Heart left ventricle (tissue), 13 donors: ENCODE data around the gene PRR22.

ENCODE experiments used
- CTCF ChIP-seq, 12 donors: fragments of 200-600 bp; sonication (generic) in 4 of 12; IDR thresholded peaks; one replicate each; pipeline versions ENCODE4 v1.5.0 to v1.8.0; 2018 to 2022; ENCODE audit warnings: antibody characterized with exemption in 12 of 12, mild to moderate bottlenecking in 5 of 12
- POLR2A ChIP-seq, 2 donors: fragments of 450-650 bp; IDR thresholded peaks; one replicate each; pipeline ENCODE4 v1.6.1; 2017; ENCODE audit warnings: antibody characterized with exemption in 2 of 2, mild to moderate bottlenecking in 2 of 2, moderate library complexity in 2 of 2
- donor health status: ischemic (EF 13 %, LVEDD 7.1; RV severe dilation, severe dysfunction).
- donor health status: DM: no; HTN: yes; CAD: no.
- donor health status: DM: no; HTN: no; CAD: no.
- donor health status: ischemic (EF 25% LVEDD 6.9; RV normal size, moderate dysfunction).
- donor health status: ischemic (EF 25% LVEDD 5.7; RV mildly dilated, moderate dysfunction).
- donor health status: ischemic (EF 35%, LVEDD 5.7; RV mildly dilated, moderate dysfunction).
- donor health status: nonischemic (EF 11% LVEDD 7.7; RV severe dilation, severe dysfunction).
- donor health status: DM: yes; HTN: yes; CAD: no.
- donor health status: PGD.
- donor health status: ischemic (EF 29% LVEDD 5.4; RV normal size, mild dysfunction).
- donor health status: nonischemic (EF 23%, LVEDD 6.1; RV moderate dilation, normal function).

- TF ChIP-seq CTCF (IDR thresholded peaks at IDR 0.05) (no peak), POLR2A (IDR thresholded peaks at IDR 0.05) (no peak)
Measured at GRCh38 chr19:5809053-5809452, 24.5 kb upstream of the PRR22 start.
